Measurements from ENCODE around the gene LRRC9. TPM values are rescaled to one million over a fixed set of nuclear protein-coding genes. Genes with fewer than 3 reads are reported as not detected.
"Not testable (repeated sequence)": the region's sequence is repeated elsewhere in the genome, so short reads cannot be mapped to it uniquely, and the experiment has no call there.

Gene LRRC9
- total RNA-seq, 1 experiment from 2014 or later, result not detected

- Histone ChIP-seq H3K36me3 (no peaks in the 10 kb centered on the region), H3K9me3 (replicated peaks) (no peaks in the 10 kb centered on the region), H3K4me1 (no peaks in the 10 kb centered on the region), H3K27me3 (no peaks in the 10 kb centered on the region), H3K4me3 (no peak overlapping the region), H3K27ac (no peak overlapping the region)
- DNase-seq, result no peak
These were observed 66.7 kb downstream of the LRRC9 start for GRCh38 chr14:59986556-59987059.

- peak in 1 of 2 experiments; percentile 2 for DNase-seq
- no peaks in the 10 kb centered on the region for H3K36me3 ChIP-seq
- H3K4me1 ChIP-seq, result peaks cover under 1% of the 10 kb centered on the region
- no peaks in the 10 kb centered on the region for H3K9me3 ChIP-seq (replicated peaks)
- H3K4me3 ChIP-seq, result no peak overlapping the region
- no peak overlapping the region for H3K27ac ChIP-seq
- H3K27me3 ChIP-seq, result no peaks in the 10 kb centered on the region
These were observed 77.5 kb downstream of the LRRC9 start for GRCh38 chr14:59997449-59997848.

- H3K27ac ChIP-seq, result no peak overlapping the region
- no peak overlapping the region for H3K4me3 ChIP-seq
- DNase-seq, result no peak
- no peaks in the 10 kb centered on the region for H3K9me3 ChIP-seq (replicated peaks)
- peaks cover 6% of the 10 kb centered on the region for H3K4me1 ChIP-seq
- H3K27me3 ChIP-seq, result no peaks in the 10 kb centered on the region
- no peaks in the 10 kb centered on the region for H3K36me3 ChIP-seq
These were observed 78.0 kb downstream of the LRRC9 start for GRCh38 chr14:59997966-59998365.

- DNase-seq, result no peak
- Histone ChIP-seq H3K4me1 (peaks cover 9% of the 10 kb centered on the region), H3K36me3 (no peaks in the 10 kb centered on the region), H3K27me3 (no peaks in the 10 kb centered on the region), H3K4me3 (no peak overlapping the region), H3K9me3 (replicated peaks) (no peaks in the 10 kb centered on the region), H3K27ac (no peak overlapping the region)
These were observed 78.6 kb downstream of the LRRC9 start for GRCh38 chr14:59998564-59998963.

- peaks cover 14% of the 10 kb centered on the region for H3K4me1 ChIP-seq
- no peak overlapping the region for H3K4me3 ChIP-seq
- peak; percentile 94 to 96 for DNase-seq
- peak overlapping the region; percentile 20 for H3K27ac ChIP-seq
- no peaks in the 10 kb centered on the region for H3K9me3 ChIP-seq (replicated peaks)
- H3K36me3 ChIP-seq, result no peaks in the 10 kb centered on the region
- no peaks in the 10 kb centered on the region for H3K27me3 ChIP-seq
These were observed 83.0 kb downstream of the LRRC9 start for GRCh38 chr14:60002819-60003492.

GRCh38 chr14:60003991-60004390, 84.0 kb downstream of the LRRC9 start:
- H3K4me3 ChIP-seq, result no peak overlapping the region
- H3K36me3 ChIP-seq, result no peaks in the 10 kb centered on the region
- H3K9me3 ChIP-seq (replicated peaks), result no peaks in the 10 kb centered on the region
- H3K27ac ChIP-seq, result no peak overlapping the region
- H3K27me3 ChIP-seq, result no peaks in the 10 kb centered on the region
- no peak for DNase-seq
- H3K4me1 ChIP-seq, result peaks cover 14% of the 10 kb centered on the region

- H3K27ac ChIP-seq, result no peak overlapping the region
- H3K36me3 ChIP-seq, result no peaks in the 10 kb centered on the region
- no peaks in the 10 kb centered on the region for H3K9me3 ChIP-seq (replicated peaks)
- no peak overlapping the region for H3K4me3 ChIP-seq
- no peak for DNase-seq
- H3K27me3 ChIP-seq, result no peaks in the 10 kb centered on the region
- H3K4me1 ChIP-seq, result peaks cover 8% of the 10 kb centered on the region
These were observed 88.1 kb downstream of the LRRC9 start for GRCh38 chr14:60008042-60008441.

- not testable (repeated sequence) for H3K4me3 ChIP-seq; H3K27me3 ChIP-seq; DNase-seq; H3K27ac ChIP-seq; H3K4me1 ChIP-seq; H3K9me3 ChIP-seq (replicated peaks); H3K36me3 ChIP-seq
These were observed 90.3 kb downstream of the LRRC9 start for GRCh38 chr14:60010263-60010662.

- Histone ChIP-seq H3K27ac (no peak overlapping the region), H3K27me3 (no peaks in the 10 kb centered on the region), H3K36me3 (no peaks in the 10 kb centered on the region), H3K4me3 (no peak overlapping the region), H3K9me3 (replicated peaks) (no peaks in the 10 kb centered on the region), H3K4me1 (no peaks in the 10 kb centered on the region)
- no peak for DNase-seq
These were observed 94.5 kb downstream of the LRRC9 start for GRCh38 chr14:60014402-60014801.

GRCh38 chr14:60021619-60022018, 101.7 kb downstream of the LRRC9 start:
- Histone ChIP-seq H3K36me3 (no peaks in the 10 kb centered on the region), H3K9me3 (replicated peaks) (no peaks in the 10 kb centered on the region), H3K27ac (no peak overlapping the region), H3K4me3 (no peak overlapping the region), H3K4me1 (peaks cover 4% of the 10 kb centered on the region; the same call in 1 of the 2 replicates), H3K27me3 (no peaks in the 10 kb centered on the region)
- DNase-seq, result no peak

- Histone ChIP-seq H3K27ac (no peak overlapping the region), H3K9me3 (replicated peaks) (no peaks in the 10 kb centered on the region), H3K4me1 (peaks cover 4% of the 10 kb centered on the region; the same call in 1 of the 2 replicates), H3K36me3 (no peaks in the 10 kb centered on the region), H3K27me3 (no peaks in the 10 kb centered on the region), H3K4me3 (no peak overlapping the region)
- no peak for DNase-seq
These were observed 105.6 kb downstream of the LRRC9 start for GRCh38 chr14:60025571-60025970.

- Histone ChIP-seq H3K36me3 (no peaks in the 10 kb centered on the region), H3K4me1 (no peaks in the 10 kb centered on the region), H3K4me3 (no peak overlapping the region), H3K27ac (no peak overlapping the region), H3K9me3 (replicated peaks) (no peaks in the 10 kb centered on the region), H3K27me3 (no peaks in the 10 kb centered on the region)
- no peak for DNase-seq
These were observed 115.2 kb downstream of the LRRC9 start for GRCh38 chr14:60035177-60035576.

GRCh38 chr14:60047976-60048375, 128.0 kb downstream of the LRRC9 start:
- not testable (repeated sequence) for H3K27ac ChIP-seq, H3K4me1 ChIP-seq, DNase-seq

GRCh38 chr14:60051721-60052221, 131.8 kb downstream of the LRRC9 start:
- DNase-seq, result peak in 1 of 2 experiments; percentile 11
- Histone ChIP-seq H3K27me3 (no peaks in the 10 kb centered on the region), H3K4me1 (peaks cover 7% of the 10 kb centered on the region), H3K9me3 (replicated peaks) (peaks cover 4% of the 10 kb centered on the region; the same call in 1 of the 2 replicates), H3K4me3 (no peak overlapping the region), H3K27ac (no peak overlapping the region), H3K36me3 (no peaks in the 10 kb centered on the region)

More at GRCh38 chr14:60047976-60048375, 128.0 kb downstream of the LRRC9 start:
- H3K36me3 ChIP-seq; H3K9me3 ChIP-seq (replicated peaks); H3K27me3 ChIP-seq; H3K4me3 ChIP-seq: not testable (repeated sequence)

GRCh38 chr14:60058087-60058486, 138.1 kb downstream of the LRRC9 start:
- Histone ChIP-seq H3K27me3 (no peaks in the 10 kb centered on the region), H3K27ac (peak overlapping the region; percentile 75; the same call in 1 of the 2 replicates), H3K4me3 (no peak overlapping the region), H3K4me1 (peaks cover 21% of the 10 kb centered on the region), H3K36me3 (0 out of 2 replicates have a peak, but pooled peaks cover 2% of the 10 kb centered on the region), H3K9me3 (replicated peaks) (peaks cover 4% of the 10 kb centered on the region; the same call in 1 of the 2 replicates)
- DNase-seq, result no peak
